ENCODE measurements around the gene CMTM1.
A peak's percentile ranks its signal among the peaks of the same experiment; 100 is the strongest.
"Not testable (repeated sequence)": the region's sequence is repeated elsewhere in the genome, so short reads cannot be mapped to it uniquely, and the experiment has no call there.

Gene CMTM1

DNA sequence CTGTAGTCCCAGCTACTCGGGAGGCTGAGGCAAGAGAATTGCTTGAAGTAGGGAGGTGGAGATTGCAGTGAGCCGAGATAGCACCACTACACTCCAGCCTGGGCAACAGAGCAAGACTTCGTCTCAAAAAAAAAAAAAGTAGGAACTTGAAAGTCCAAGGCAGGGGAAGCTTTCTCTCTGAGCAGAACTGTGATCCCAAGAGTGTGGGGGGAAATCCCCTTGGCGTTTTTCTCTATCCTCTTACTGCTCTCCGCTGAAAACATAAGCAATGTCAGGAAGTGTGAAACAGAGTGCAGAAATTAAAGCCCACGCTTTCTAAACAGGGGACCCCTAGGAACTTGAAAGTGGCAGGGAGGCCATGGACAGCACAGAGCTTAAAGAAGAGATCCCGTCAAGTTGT is 28.5 kb downstream of the CMTM1 start:
- DNase-seq = no peak

GRCh38 chr16:66596559-66596958 is 30.3 kb downstream of the CMTM1 start:
- DNase-seq = not testable (repeated sequence)

- no peak for DNase-seq
Measured at GRCh38 chr16:66596986-66597848, 31.0 kb downstream of the CMTM1 start.

DNA sequence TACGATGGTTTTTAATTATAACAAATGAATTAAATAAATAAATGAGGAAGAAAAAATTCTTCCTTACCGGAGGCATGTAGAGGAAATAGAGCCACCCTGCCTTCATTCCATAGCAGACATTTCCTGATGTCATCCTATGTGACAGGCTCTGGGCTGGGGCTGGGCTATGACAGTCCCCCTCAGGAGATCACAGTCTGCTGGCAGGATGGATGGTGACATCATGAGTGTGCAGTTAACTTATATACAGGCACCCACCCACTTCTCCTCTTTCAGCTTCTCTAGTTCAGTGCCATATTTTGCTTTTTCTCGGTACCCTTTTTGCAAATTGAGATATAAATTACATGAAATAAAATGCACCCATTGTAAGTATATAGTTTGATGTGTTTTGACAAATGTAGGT is 31.9 kb downstream of the CMTM1 start:
- no peak for DNase-seq

GRCh38 chr16:66599726-66600125 is 33.5 kb downstream of the CMTM1 start:
- DNase-seq = no peak

- DNase-seq = no peak
Measured at GRCh38 chr16:66600477-66600876, 34.2 kb downstream of the CMTM1 start.

DNA sequence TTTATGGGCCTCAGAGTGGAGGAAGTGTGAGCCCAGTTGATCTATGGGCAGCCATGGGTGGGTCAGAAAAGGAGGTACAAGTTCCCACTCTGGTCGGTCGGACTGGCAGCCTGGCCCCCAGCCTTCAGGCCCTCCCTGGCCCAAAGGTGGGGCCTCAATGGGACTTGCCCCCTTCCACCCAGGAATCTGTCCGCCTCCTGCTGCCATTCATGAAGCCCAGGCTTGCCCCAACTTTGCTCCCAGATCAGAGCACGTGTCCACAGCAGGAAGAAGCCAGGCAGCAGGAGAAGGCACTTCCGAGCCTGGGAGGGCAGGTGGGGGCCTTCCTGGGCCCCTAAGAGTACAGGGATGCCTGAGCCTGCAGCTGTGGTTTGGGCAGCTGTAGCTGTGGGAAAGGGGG is 35.2 kb downstream of the CMTM1 start:
- no peak for DNase-seq

GRCh38 chr16:66603537-66604375 is 37.5 kb downstream of the CMTM1 start:
- peak; percentile 51 for DNase-seq

DNA sequence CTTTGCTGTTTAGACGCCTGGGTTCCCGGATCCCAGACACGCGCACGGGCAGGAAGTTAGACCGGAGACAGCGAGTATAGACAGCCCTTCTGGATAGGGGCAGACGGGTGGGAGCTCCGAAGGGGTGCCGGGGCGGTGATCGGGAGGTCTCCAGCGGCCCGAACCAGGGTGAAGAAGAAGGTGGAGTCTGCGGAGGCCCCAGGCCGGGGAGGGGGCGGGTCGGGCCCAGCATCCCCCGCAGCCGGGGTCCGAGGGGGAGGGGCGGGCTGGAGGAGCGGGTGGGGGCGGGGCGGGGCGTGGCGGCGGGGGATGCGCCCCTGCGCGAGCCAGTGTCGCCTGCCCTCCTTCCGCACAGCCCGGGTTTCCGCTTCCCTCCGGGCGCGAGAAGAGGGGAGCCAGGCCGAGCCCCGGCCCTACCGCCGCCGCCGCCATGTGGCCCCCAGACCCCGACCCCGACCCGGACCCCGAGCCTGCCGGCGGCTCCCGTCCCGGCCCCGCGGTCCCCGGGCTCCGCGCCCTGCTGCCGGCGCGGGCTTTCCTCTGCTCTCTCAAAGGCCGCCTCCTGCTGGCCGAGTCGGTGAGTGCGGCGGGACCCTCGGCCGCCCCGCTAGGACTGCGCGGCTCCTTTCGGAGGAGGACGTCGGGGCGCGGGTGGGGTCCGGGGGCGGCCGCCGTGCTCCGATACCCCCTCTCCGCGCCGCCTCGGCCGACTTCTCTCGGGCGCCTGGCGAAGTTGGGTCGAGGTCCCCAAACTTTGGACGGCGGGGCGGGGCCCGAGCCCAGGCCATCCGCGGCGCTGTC is 38.3 kb downstream of the CMTM1 start, which contains the start of gene CMTM3:
Gene CMTM3 (plus strand): TSS at position 329 of the 801 bp plus-strand sequence. CDS start 102 bp downstream, at position 431.
- peak; percentile 42 for DNase-seq

DNA sequence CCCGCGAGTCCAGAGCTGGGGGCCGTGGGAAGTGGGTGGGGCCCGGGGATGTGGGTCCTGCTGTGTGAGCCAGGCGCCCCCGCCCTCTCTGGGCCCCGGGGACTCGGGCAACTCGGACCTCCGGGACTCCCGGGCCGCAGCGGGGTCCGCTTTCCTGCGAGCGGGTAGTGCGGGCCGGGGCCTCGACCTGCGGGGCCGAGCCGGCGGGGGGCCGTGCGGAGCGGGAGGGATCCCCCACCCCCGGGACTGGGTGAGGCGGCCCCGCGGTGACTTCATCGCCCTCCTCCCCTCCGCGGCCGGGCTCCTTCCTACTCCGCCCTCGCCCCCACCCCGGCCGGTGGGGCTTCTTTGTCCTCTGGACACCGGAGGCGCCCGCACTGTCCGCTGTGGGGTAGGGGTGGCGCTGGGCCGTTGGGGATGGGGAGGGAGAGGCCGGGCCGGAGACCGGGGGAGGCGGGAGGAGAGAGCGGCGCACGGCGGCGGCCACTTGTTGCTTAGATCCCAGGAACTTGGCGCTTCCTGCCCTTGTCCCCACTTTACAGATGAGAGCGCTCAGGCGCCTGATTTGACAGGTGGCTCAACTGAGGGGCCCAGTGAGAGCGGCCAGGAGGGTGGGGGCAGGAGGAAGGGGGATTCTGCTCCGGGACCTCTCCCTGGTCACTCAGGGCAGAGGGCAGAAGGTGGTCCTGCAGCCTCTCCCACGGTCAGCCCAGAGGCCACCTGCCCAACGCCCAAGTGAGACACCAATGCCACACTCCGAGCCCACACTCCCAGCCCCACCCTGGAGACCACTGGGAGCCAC is 39.1 kb downstream of the CMTM1 start:
- DNase-seq = peak; percentile 42

DNA sequence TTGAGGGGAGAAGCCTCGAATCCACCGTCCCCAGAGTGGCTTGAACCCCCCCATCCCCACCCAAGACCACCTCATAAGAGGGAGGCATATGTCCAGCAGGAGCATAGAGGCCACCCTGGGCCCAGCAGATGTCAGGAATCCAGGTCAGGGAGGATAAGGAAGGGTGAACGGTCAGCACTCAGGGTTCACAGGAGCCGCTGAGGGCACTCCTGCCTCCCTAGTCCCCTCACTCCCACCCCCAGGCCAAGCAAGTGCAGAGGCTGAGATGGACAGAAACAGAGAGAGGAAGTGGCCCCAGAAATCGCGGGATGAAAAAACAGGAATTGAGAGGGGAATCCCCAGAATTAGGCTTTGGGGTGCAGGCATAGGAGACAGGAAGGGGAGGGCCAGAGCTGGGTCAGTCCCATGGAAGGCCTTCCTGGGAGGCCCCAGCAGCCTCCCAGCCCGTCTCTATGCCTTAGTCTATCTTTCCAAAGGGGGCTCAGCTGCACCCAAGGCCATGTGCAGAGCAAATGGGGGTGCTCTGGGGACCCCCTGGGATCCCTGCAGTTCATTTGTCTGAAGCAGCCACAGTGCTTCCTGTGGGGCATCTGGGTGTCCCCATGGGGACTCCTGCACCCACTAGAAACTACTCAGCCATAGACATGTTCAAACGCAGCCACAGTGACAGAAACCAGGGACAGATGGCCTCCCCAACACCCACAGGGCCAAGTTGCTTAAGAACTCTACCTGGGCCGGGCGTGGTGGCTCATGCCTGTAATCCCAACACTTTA is 39.9 kb downstream of the CMTM1 start:
- no peak for DNase-seq

GRCh38 chr16:66608241-66609138 is 42.3 kb downstream of the CMTM1 start:
- DNase-seq = peak; percentile 46

- DNase-seq = no peak
Measured at GRCh38 chr16:66609139-66609510, 42.9 kb downstream of the CMTM1 start.

- DNase-seq = no peak
Measured at GRCh38 chr16:66610111-66610820, 44.0 kb downstream of the CMTM1 start.

- DNase-seq = not testable (repeated sequence)
Measured at GRCh38 chr16:66611911-66612310, 45.7 kb downstream of the CMTM1 start.

- no peak for DNase-seq
Measured at GRCh38 chr16:66612422-66612821, 46.2 kb downstream of the CMTM1 start.

- DNase-seq = no peak
Measured at GRCh38 chr16:66614161-66614802, 48.0 kb downstream of the CMTM1 start.

GRCh38 chr16:66616169-66616568 is 49.9 kb downstream of the CMTM1 start:
- DNase-seq = no peak

DNA sequence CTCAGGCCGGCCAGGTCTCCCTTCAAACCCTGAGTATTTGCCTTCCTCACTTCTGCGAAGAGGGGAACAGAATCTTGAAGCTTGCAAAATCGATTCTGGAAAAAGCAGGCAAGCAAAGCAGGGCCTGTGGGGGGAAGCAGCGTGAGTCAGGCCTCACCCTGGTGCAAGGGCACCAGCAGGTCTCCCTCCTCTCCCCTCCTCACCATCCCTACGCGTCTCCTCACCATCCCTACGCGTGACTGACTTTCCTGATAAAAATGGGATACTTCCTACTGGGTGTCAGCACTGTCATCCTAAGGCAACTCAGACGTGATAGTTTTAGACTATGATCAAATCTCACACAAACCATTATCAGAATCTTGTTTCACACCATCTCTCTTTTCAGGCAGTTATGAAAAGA is 50.4 kb downstream of the CMTM1 start:
- no peak for DNase-seq

Measured in GOT3 (cell line).